Breast epithelium (tissue), 4 donors: ENCODE measurements around the gene ARHGAP15. TPM values are rescaled to one million over a fixed set of nuclear protein-coding genes. Genes with fewer than 3 reads are reported as not detected.
A peak's percentile ranks its signal among the peaks of the same experiment; 100 is the strongest.

ENCODE experiments used
- DNase-seq, 2 donors: peaks; one replicate each; pipeline ENCODE4 v3.0.0-alpha.2; 2019; ENCODE audit warnings: low spot score in 2 of 2
- H3K27ac ChIP-seq, 2 donors: fragments of 200-600 bp; sonication (generic) in 1 of 2; one replicate each; pipeline ENCODE4 v1.5.1; 2016 to 2019; ENCODE audit warnings: mild to moderate bottlenecking in 1 of 2
- H3K27me3 ChIP-seq, 2 donors: fragments of 200-600 bp; sonication (generic) in 1 of 2; one replicate each; pipeline versions ENCODE4 v1.5.1 to v1.6.0; 2017 to 2019; ENCODE audit warnings: control low read depth in 1 of 2, mild to moderate bottlenecking in 1 of 2
- H3K36me3 ChIP-seq: fragments of 200-600 bp; one replicate; pipeline ENCODE4 v1.5.1; 2019
- H3K4me1 ChIP-seq, 2 donors: fragments of 200-600 bp; sonication (generic); one replicate each; pipeline ENCODE4 v1.5.1; 2016 to 2019; ENCODE audit warnings: control low read depth in 1 of 2
- H3K4me3 ChIP-seq, 3 donors: fragments of 200-600 bp; sonication (generic); 1 replicate in 2 of 3; 2 replicates in 1 of 3; pipeline ENCODE4 v1.5.1; 2016 to 2019; ENCODE audit warnings: mild to moderate bottlenecking in 3 of 3, moderate library complexity in 2 of 3
- H3K9me3 ChIP-seq, 2 donors: fragments of 200-600 bp; sonication (generic) in 1 of 2; one replicate each; pipeline ENCODE4 v1.5.1; 2016 to 2019; ENCODE audit warnings: control low read depth in 1 of 2
- CTCF ChIP-seq, 3 donors: fragments of 450-650 bp; IDR thresholded peaks; one replicate each; pipeline ENCODE4 v1.5.1; 2016 to 2017; ENCODE audit warnings: antibody characterized with exemption in 3 of 3, mild to moderate bottlenecking in 3 of 3, moderate library complexity in 3 of 3
- POLR2A ChIP-seq: fragments of 450-650 bp; IDR thresholded peaks from one replicate; pipeline ENCODE4 v1.6.1; 2016; ENCODE audit warnings: antibody characterized with exemption, mild to moderate bottlenecking, moderate library complexity
- POLR2AphosphoS5 ChIP-seq, 3 donors: sonication (generic); formaldehyde crosslinking; IDR thresholded peaks; one replicate each; pipeline ENCODE4 v1.6.1; 2017; ENCODE audit warnings: antibody characterized with exemption in 3 of 3
- intact Hi-C: fragments of 100-400 bp; cut with DNase I; formaldehyde crosslinking; loops from one replicate; pipeline ENCODE4 v1.15.1; 2023; ENCODE audit warnings: low total_unique reads
- total RNA-seq, 3 donors: library from RNA; depleted of rRNA; stranded (reverse); fragments of >200 nt; gene quantifications; one replicate each; pipeline ENCODE4 v1.1.0, GENCODE V29; 2016

Gene ARHGAP15
- total RNA-seq, 3 donors from 2014 or later = 8.9 to 13.4 (median 10.7) TPM

GRCh38 chr2:143515318-143515717 is 386.1 kb downstream of the ARHGAP15 start:
- Histone ChIP-seq H3K9me3 (no peaks in the 10 kb centered on the region), H3K4me3 (no peak overlapping the region), H3K4me1 (no peaks in the 10 kb centered on the region), H3K36me3 (no peaks in the 10 kb centered on the region), H3K27ac (no peak overlapping the region), H3K27me3 (no peaks in the 10 kb centered on the region)
- TF ChIP-seq CTCF (IDR thresholded peaks at IDR 0.05) = no peak
- TF ChIP-seq POLR2A = no peak
- no peak for TF ChIP-seq POLR2AphosphoS5 (IDR thresholded peaks at IDR 0.05)
- DNase-seq = no peak
- intact Hi-C loops = no loop called here

GRCh38 chr2:143519521-143519920 is 390.3 kb downstream of the ARHGAP15 start:
- intact Hi-C loops = no loop called here
- H3K27me3 ChIP-seq = no peaks in the 10 kb centered on the region
- TF ChIP-seq POLR2A (no peak), POLR2AphosphoS5 (IDR thresholded peaks at IDR 0.05) (no peak), CTCF (IDR thresholded peaks at IDR 0.05) (no peak)
- no peaks in the 10 kb centered on the region for H3K9me3 ChIP-seq
- DNase-seq = no peak
- H3K4me3 ChIP-seq = no peak overlapping the region
- H3K36me3 ChIP-seq = no peaks in the 10 kb centered on the region
- no peaks in the 10 kb centered on the region for H3K4me1 ChIP-seq
- H3K27ac ChIP-seq = no peak overlapping the region

GRCh38 chr2:143521396-143521795 is 392.2 kb downstream of the ARHGAP15 start:
- no peaks in the 10 kb centered on the region for H3K4me1 ChIP-seq

DNA sequence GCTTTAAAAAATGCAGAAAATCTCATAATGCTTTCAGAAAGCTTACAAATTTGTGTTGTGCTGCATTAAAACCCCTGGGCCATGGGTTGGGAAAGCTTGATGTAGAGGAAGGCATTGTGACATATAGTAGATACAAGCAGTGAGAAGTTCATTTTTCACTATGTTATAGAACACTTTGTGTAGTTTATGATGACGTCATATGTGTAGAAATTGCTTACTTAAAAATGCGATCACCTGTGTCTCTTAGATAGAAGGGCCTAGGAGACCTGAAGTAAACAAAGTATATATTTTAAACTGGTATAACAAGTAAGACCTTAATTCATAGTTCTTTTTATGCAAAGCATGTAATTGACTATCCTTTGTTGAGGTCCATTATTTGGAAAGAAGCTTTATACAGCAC is 393.5 kb downstream of the ARHGAP15 start:
- DNase-seq = no peak
- intact Hi-C loops = loop anchor here (10.0 kb wide), 1 partner anchor 1022 kb away; no protein-coding TSS in a partner anchor
- H3K9me3 ChIP-seq = no peaks in the 10 kb centered on the region
- TF ChIP-seq CTCF (IDR thresholded peaks at IDR 0.05) = no peak
- TF ChIP-seq POLR2AphosphoS5 (IDR thresholded peaks at IDR 0.05) = no peak
- no peak for TF ChIP-seq POLR2A
- H3K4me1 ChIP-seq = no peaks in the 10 kb centered on the region
- H3K27ac ChIP-seq = no peak overlapping the region
- no peaks in the 10 kb centered on the region for H3K36me3 ChIP-seq
- no peak overlapping the region for H3K4me3 ChIP-seq
- H3K27me3 ChIP-seq = no peaks in the 10 kb centered on the region

More at GRCh38 chr2:143521396-143521795, 392.2 kb downstream of the ARHGAP15 start:
- H3K27me3 ChIP-seq = no peaks in the 10 kb centered on the region
- H3K36me3 ChIP-seq = no peaks in the 10 kb centered on the region
- H3K27ac ChIP-seq = no peak overlapping the region
- TF ChIP-seq POLR2A = no peak
- TF ChIP-seq CTCF (IDR thresholded peaks at IDR 0.05) = no peak
- no peak for TF ChIP-seq POLR2AphosphoS5 (IDR thresholded peaks at IDR 0.05)
- no peak for DNase-seq
- no peaks in the 10 kb centered on the region for H3K9me3 ChIP-seq
- H3K4me3 ChIP-seq = no peak overlapping the region
- intact Hi-C loops = loop anchor here (10.0 kb wide), 1 partner anchor 1023 kb away; no protein-coding TSS in a partner anchor

GRCh38 chr2:143524119-143524553 is 394.9 kb downstream of the ARHGAP15 start:
- intact Hi-C loops = loop anchor here (10.0 kb wide), 1 partner anchor 1021 kb away; no protein-coding TSS in a partner anchor
- Histone ChIP-seq H3K4me1 (no peaks in the 10 kb centered on the region), H3K27ac (peak overlapping the region in 1 of 2 donors; percentile 23), H3K27me3 (no peaks in the 10 kb centered on the region), H3K9me3 (no peaks in the 10 kb centered on the region), H3K36me3 (no peaks in the 10 kb centered on the region), H3K4me3 (no peak overlapping the region)
- DNase-seq = no peak
- no peak for TF ChIP-seq POLR2A
- TF ChIP-seq POLR2AphosphoS5 (IDR thresholded peaks at IDR 0.05) = no peak
- no peak for TF ChIP-seq CTCF (IDR thresholded peaks at IDR 0.05)
